Spleen (tissue), 11 donors: Measurements from ENCODE around the gene ADGRE2. TPM values are rescaled to one million over a fixed set of nuclear protein-coding genes. Genes with fewer than 3 reads are reported as not detected.
A peak's percentile ranks its signal among the peaks of the same experiment; 100 is the strongest.
"Not testable (repeated sequence)": the region's sequence is repeated elsewhere in the genome, so short reads cannot be mapped to it uniquely, and the experiment has no call there.

ENCODE experiments used
- DNase-seq: peaks from one replicate; pipeline ENCODE4 v3.0.0-alpha.2; 2020
- H3K27ac ChIP-seq, 8 donors: fragments of 200-600 bp; sonication (generic) in 7 of 8; 1 replicate in 4 of 8; 2 replicates in 4 of 8; pipeline versions ENCODE4 v1.5.0 to v1.8.0; 2016 to 2021; ENCODE audit warnings: inconsistent platforms in 4 of 8, mild to moderate bottlenecking in 4 of 8, moderate library complexity in 1 of 8
- H3K27me3 ChIP-seq, 7 donors: fragments of 200-600 bp; sonication (generic) in 6 of 7; replicated peaks in 1 of 7; 1 replicate in 4 of 7; 2 replicates in 3 of 7; pipeline versions ENCODE4 v1.5.0 to v1.8.0; 2016 to 2021; ENCODE audit warnings: inconsistent platforms in 3 of 7, mild to moderate bottlenecking in 1 of 7
- H3K36me3 ChIP-seq, 6 donors: fragments of 200-600 bp; sonication (generic) in 5 of 6; 1 replicate in 4 of 6; 2 replicates in 2 of 6; pipeline versions ENCODE4 v1.5.0 to v1.8.0; 2016 to 2021; ENCODE audit warnings: inconsistent platforms in 2 of 6
- H3K4me1 ChIP-seq, 6 donors: fragments of 200-600 bp; sonication (generic) in 5 of 6; 1 replicate in 3 of 6; 2 replicates in 3 of 6; pipeline versions ENCODE4 v1.5.0 to v1.8.0; 2016 to 2021; ENCODE audit warnings: inconsistent platforms in 3 of 6
- H3K4me3 ChIP-seq, 8 donors: fragments of 200-600 bp; sonication (generic) in 7 of 8; 1 replicate in 4 of 8; 2 replicates in 4 of 8; pipeline versions ENCODE4 v1.5.0 to v1.8.0; 2016 to 2021; ENCODE audit warnings: inconsistent platforms in 4 of 8, mild to moderate bottlenecking in 4 of 8, moderate library complexity in 2 of 8
- H3K9me3 ChIP-seq, 8 donors: fragments of 200-600 bp; sonication (generic) in 7 of 8; 1 replicate in 4 of 8; 2 replicates in 4 of 8; pipeline versions ENCODE4 v1.5.0 to v1.8.0; 2016 to 2021; ENCODE audit warnings: inconsistent platforms in 4 of 8
- CTCF ChIP-seq, 11 experiments: fragments of 200-600 bp in 7 of 11; fragments of 450-650 bp in 4 of 11; sonication (generic) in 4 of 11; IDR thresholded peaks in 8 of 11; conservative IDR thresholded peaks in 3 of 11; 1 replicate in 7 of 11; 2 replicates in 4 of 11; pipeline versions ENCODE4 v1.4.0 to v1.8.0; 2016 to 2021; ENCODE audit warnings: antibody characterized with exemption in 11 of 11, inconsistent platforms in 4 of 11, mild to moderate bottlenecking in 1 of 11
- POLR2A ChIP-seq, 3 donors: fragments of 450-650 bp; IDR thresholded peaks; one replicate each; pipeline ENCODE4 v1.5.1; 2017; ENCODE audit warnings: antibody characterized with exemption in 3 of 3, mild to moderate bottlenecking in 1 of 3
- POLR2AphosphoS5 ChIP-seq, 3 donors: sonication (generic); formaldehyde crosslinking; IDR thresholded peaks; one replicate each; pipeline ENCODE4 v1.5.1; 2017; ENCODE audit warnings: antibody characterized with exemption in 3 of 3
- WGBS, 5 donors: extraction: QIAGEN DNeasy Blood & Tissue Kit in 3 of 5; methylation state at CpG; one replicate each; pipeline versions ENCODE4 v1.1.5 to v1.1.7; 2013 to 2018; 5-methylcytosine and 5-hydroxymethylcytosine counted together
- intact Hi-C: fragments of 100-400 bp; cut with DNase I; formaldehyde crosslinking; loops from one replicate; pipeline ENCODE4 v1.15.0; 2023; ENCODE audit warnings: low total_unique reads
- polyA plus RNA-seq, 3 donors: library from polyadenylated mRNA; stranded (reverse); fragments of 200-250 nt; gene quantifications; one replicate each; pipeline ENCODE4 v1.2.1, GENCODE V29; 2013
- total RNA-seq, 7 donors: library from RNA; depleted of rRNA in 3 of 7; stranded (reverse); fragments of >200 nt in 3 of 7; fragmentation: NEBNext Ultra II Directional in 4 of 7; extraction: Animal tissue kit (Norgen Biotek cat#: 25700) in 4 of 7; gene quantifications; one replicate each; pipeline versions ENCODE4 v1.1.0 to v1.2.1, GENCODE V29; 2016 to 2021
- donor health status: healthy with polysubstance abuse.
- donor health status: DM: no; HTN: no; CAD: no; lungs with moderate emphysema.
- donor health status: DM: no; HTN: no; CAD: no.
- donor health status: Bipolar disorder and iron deficiency.
- donor health status: healthy.
- donor health status: DM: no; HTN: no; CAD: no.
- donor health status: DM: yes; HTN: yes; CAD: no.

Gene ADGRE2
- total and polyA plus RNA-seq, 10 donors, result 4.0 to 183 (median 78.9) TPM

GRCh38 chr19:14769201-14769600, 9.2 kb downstream of the ADGRE2 start:
- H3K4me3 ChIP-seq, result no peak overlapping the region
- TF ChIP-seq POLR2A (IDR thresholded peaks at IDR 0.05) (no peak), POLR2AphosphoS5 (IDR thresholded peaks at IDR 0.05) (peak in 1 of 3 donors; percentile 13), CTCF (IDR thresholded peaks at IDR 0.05 in 8 of 11, conservative IDR thresholded peaks at IDR 0.05 in 3 of 11) (no peak)

GRCh38 chr19:14768001-14768400, 10.4 kb downstream of the ADGRE2 start:
- peaks cover 0 to 20% (median 2%) of the 10 kb centered on the region in 6 donors for H3K4me1 ChIP-seq
- TF ChIP-seq POLR2AphosphoS5 (IDR thresholded peaks at IDR 0.05), result peak in 1 of 3 donors; percentile 59
- no peak for TF ChIP-seq POLR2A (IDR thresholded peaks at IDR 0.05)
- TF ChIP-seq CTCF (IDR thresholded peaks at IDR 0.05 in 8 of 11, conservative IDR thresholded peaks at IDR 0.05 in 3 of 11), result no peak
- H3K27me3 ChIP-seq, result peaks cover 0 to 18% (median 0%) of the 10 kb centered on the region in 7 donors
- 83 to 95% (median 85%) methylated on average over 2 of the region's 2 CpGs for WGBS, 5 donors
- intact Hi-C loops, result no loop called here
- DNase-seq, result peak; percentile 66
- H3K27ac ChIP-seq, result no peak overlapping the region
- peaks cover 0 to 100% (median 8%) of the 10 kb centered on the region in 6 donors for H3K36me3 ChIP-seq
- no peak overlapping the region for H3K4me3 ChIP-seq
- H3K9me3 ChIP-seq, result no peaks in the 10 kb centered on the region

More at GRCh38 chr19:14769201-14769600, 9.2 kb downstream of the ADGRE2 start:
- peaks cover 0 to 24% (median 2%) of the 10 kb centered on the region in 6 donors for H3K4me1 ChIP-seq
- H3K9me3 ChIP-seq, result no peaks in the 10 kb centered on the region
- H3K27ac ChIP-seq, result no peak overlapping the region
- DNase-seq, result peak; percentile 38
- 78 to 94% (median 89%) methylated on average over 5 of the region's 5 CpGs for WGBS, 5 donors
- H3K27me3 ChIP-seq, result peaks cover 0 to 17% (median 0%) of the 10 kb centered on the region in 7 donors
- peaks cover 0 to 98% (median 7%) of the 10 kb centered on the region in 6 donors for H3K36me3 ChIP-seq
- intact Hi-C loops, result no loop called here

- Histone ChIP-seq H3K4me3 (no peak overlapping the region), H3K9me3 (no peaks in the 10 kb centered on the region), H3K36me3 (peaks cover 0 to 100% (median 9%) of the 10 kb centered on the region in 6 donors), H3K4me1 (peaks cover 0 to 19% (median 2%) of the 10 kb centered on the region in 6 donors), H3K27me3 (peaks cover 0 to 18% (median 0%) of the 10 kb centered on the region in 7 donors), H3K27ac (no peak overlapping the region)
- 70 to 93% (median 85%) methylated on average over 2 of the region's 2 CpGs for WGBS, 5 donors
- intact Hi-C loops, result no loop called here
- no peak for DNase-seq
- no peak for TF ChIP-seq POLR2AphosphoS5 (IDR thresholded peaks at IDR 0.05)
- no peak for TF ChIP-seq CTCF (IDR thresholded peaks at IDR 0.05 in 8 of 11, conservative IDR thresholded peaks at IDR 0.05 in 3 of 11)
- TF ChIP-seq POLR2A (IDR thresholded peaks at IDR 0.05), result no peak
Measured at GRCh38 chr19:14767466-14767971, 10.8 kb downstream of the ADGRE2 start.

GRCh38 chr19:14765841-14766240, 12.5 kb downstream of the ADGRE2 start:
- H3K9me3 ChIP-seq, intact Hi-C loops, H3K4me1 ChIP-seq, H3K27ac ChIP-seq, H3K4me3 ChIP-seq: not testable (repeated sequence)
- WGBS, 5 donors, result 84 to 88% (median 85%) methylated on average over 10 to 15 of the region's 15 CpGs
- H3K27me3 ChIP-seq, result peaks cover 0 to 16% (median 0%) of the 10 kb centered on the region in 7 donors
- peaks cover 0 to 100% (median 7%) of the 10 kb centered on the region in 6 donors for H3K36me3 ChIP-seq
- peak; percentile 36 for DNase-seq

- H3K9me3 ChIP-seq, H3K4me1 ChIP-seq, H3K27ac ChIP-seq, H3K4me3 ChIP-seq, intact Hi-C loops: not testable (repeated sequence)
- H3K36me3 ChIP-seq, result peaks cover 0 to 100% (median 6%) of the 10 kb centered on the region in 6 donors
- peak; percentile 27 for DNase-seq
- peaks cover 0 to 15% (median 0%) of the 10 kb centered on the region in 7 donors for H3K27me3 ChIP-seq
- 87 to 94% (median 90%) methylated on average over 4 to 15 of the region's 18 CpGs for WGBS, 5 donors
Measured at GRCh38 chr19:14765403-14765802, 13.0 kb downstream of the ADGRE2 start.
